Measurements from ENCODE around the gene NAA50. TPM values are rescaled to one million over a fixed set of nuclear protein-coding genes. Genes with fewer than 3 reads are reported as not detected.

Gene NAA50
- total and polyA plus RNA-seq, 8 donors: 15.1 to 159 (median 37.4) TPM

DNA sequence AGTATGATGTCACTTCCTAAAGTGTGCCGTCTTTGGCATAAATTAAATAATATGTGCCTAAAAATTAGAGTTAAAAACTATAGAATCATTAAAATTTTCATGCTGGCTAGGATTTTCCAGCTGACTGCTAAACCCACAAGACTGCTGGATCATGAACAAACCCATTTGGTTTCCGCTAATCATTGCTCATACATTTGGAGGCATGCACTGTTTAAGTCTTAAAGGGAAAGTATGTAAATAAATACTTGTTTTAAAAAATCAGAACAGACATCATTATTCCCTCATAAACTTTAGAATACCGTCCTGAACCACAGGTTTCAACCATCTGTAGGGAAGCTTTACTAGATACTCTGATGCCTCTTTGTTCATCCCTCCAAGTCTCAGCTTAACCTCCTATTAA, 27.3 kb upstream of the NAA50 start:
- intact Hi-C loops (cut with DNase I; ENCODE audit: low total_unique reads): no loop called here
- H3K4me3 ChIP-seq: no peak overlapping the region
- no peak for DNase-seq
- H3K9me3 ChIP-seq: no peaks in the 10 kb centered on the region
- 64 to 83% (median 70%) methylated on average over 3 of the region's 3 CpGs for WGBS, 5 donors
- H3K27me3 ChIP-seq: no peaks in the 10 kb centered on the region
- no peak overlapping the region for H3K27ac ChIP-seq
- TF ChIP-seq POLR2AphosphoS5 (IDR thresholded peaks at IDR 0.05) (no peak), POLR2A (IDR thresholded peaks at IDR 0.05) (no peak), EP300 (IDR thresholded peaks at IDR 0.05) (no peak)
- TF ChIP-seq, protein P1, sequence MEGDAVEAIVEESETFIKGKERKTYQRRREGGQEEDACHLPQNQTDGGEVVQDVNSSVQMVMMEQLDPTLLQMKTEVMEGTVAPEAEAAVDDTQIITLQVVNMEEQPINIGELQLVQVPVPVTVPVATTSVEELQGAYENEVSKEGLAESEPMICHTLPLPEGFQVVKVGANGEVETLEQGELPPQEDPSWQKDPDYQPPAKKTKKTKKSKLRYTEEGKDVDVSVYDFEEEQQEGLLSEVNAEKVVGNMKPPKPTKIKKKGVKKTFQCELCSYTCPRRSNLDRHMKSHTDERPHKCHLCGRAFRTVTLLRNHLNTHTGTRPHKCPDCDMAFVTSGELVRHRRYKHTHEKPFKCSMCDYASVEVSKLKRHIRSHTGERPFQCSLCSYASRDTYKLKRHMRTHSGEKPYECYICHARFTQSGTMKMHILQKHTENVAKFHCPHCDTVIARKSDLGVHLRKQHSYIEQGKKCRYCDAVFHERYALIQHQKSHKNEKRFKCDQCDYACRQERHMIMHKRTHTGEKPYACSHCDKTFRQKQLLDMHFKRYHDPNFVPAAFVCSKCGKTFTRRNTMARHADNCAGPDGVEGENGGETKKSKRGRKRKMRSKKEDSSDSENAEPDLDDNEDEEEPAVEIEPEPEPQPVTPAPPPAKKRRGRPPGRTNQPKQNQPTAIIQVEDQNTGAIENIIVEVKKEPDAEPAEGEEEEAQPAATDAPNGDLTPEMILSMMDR (IDR thresholded peaks at IDR 0.05): no peak
- H3K36me3 ChIP-seq: peaks cover 0 to 7% (median 0%) of the 10 kb centered on the region in 4 donors
- peaks cover 0 to 33% (median 12%) of the 10 kb centered on the region in 4 donors for H3K4me1 ChIP-seq

DNA sequence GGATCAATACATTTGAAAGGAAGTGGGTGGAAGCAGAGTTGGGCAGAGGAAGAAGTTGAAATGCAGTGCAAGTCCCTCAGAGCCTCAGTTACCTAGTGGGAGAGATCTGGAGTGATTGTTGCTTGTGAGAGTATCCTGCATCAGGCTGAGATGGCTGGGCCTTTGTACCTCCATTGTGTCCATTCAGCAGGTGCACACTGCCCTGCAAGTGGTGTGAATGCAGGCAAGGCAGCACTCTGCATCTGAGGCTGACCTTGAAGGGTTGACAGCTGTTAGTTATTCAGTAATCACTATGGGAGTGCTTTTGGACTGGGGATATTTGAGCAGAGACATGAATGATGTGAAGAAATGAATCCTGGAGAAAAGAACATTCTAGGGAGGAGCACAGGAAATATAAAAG, 25.9 kb upstream of the NAA50 start:
- no peak for DNase-seq

DNA sequence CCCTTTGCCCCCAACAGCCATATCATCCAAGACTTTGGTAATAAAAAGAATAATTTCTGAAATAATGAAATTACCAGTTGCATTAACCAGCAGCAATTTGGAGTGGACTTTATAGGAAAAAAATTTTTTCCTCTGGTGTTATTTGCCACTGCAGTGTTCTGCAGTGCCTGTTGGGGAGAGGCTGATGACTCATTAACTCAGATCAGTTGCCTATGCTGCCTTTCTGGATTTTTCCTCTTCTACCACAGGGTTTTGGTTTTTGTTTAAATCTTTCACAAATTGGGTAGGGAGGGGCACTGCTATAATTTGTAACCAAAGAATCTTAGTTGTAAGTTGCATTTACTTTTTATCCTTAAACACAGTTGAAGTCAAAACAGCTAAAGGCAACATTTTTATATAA, 23.5 kb upstream of the NAA50 start:
- Histone ChIP-seq H3K27ac (no peak overlapping the region), H3K36me3 (peaks cover 0 to 13% (median 0%) of the 10 kb centered on the region in 4 donors), H3K9me3 (no peaks in the 10 kb centered on the region), H3K4me3 (no peak overlapping the region), H3K4me1 (peaks cover 0 to 20% (median 4%) of the 10 kb centered on the region in 4 donors), H3K27me3 (no peaks in the 10 kb centered on the region)
- TF ChIP-seq, protein P1 (IDR thresholded peaks at IDR 0.05): no peak
- TF ChIP-seq POLR2A (IDR thresholded peaks at IDR 0.05) (no peak), EP300 (IDR thresholded peaks at IDR 0.05) (no peak), POLR2AphosphoS5 (IDR thresholded peaks at IDR 0.05) (no peak)
- intact Hi-C loops (cut with DNase I; ENCODE audit: low total_unique reads): no loop called here
- DNase-seq: peak in 1 of 2 donors; percentile 53

More for the DNA sequence above, 25.9 kb upstream of the NAA50 start:
- peaks cover 0 to 32% (median 12%) of the 10 kb centered on the region in 4 donors for H3K4me1 ChIP-seq
- H3K9me3 ChIP-seq: no peaks in the 10 kb centered on the region
- intact Hi-C loops (cut with DNase I; ENCODE audit: low total_unique reads): no loop called here
- H3K27ac ChIP-seq: no peak overlapping the region
- TF ChIP-seq POLR2A (IDR thresholded peaks at IDR 0.05) (no peak), EP300 (IDR thresholded peaks at IDR 0.05) (no peak)
- no peak overlapping the region for H3K4me3 ChIP-seq
- peaks cover 0 to 8% (median 0%) of the 10 kb centered on the region in 4 donors for H3K36me3 ChIP-seq
- H3K27me3 ChIP-seq: no peaks in the 10 kb centered on the region

DNA sequence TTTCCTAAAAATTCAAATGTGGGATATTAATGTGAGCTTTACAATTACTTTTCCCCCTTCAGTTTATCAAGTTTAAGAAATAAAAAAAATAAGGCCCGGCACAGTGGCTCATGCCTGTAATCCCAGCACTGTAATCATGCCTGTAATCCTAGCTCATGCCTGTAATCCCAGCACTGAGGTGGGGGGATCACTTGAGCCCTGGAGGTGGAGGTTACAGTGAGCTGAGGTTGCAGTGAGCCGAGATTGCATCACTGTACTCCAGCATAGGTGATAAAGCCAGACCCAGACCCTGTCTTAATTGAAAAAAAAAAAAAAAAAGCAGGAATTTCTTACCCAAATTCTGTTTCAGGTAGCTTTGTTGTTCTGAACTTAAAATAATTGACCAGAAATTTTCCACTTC, 18.6 kb upstream of the NAA50 start:
- intact Hi-C loops (cut with DNase I; ENCODE audit: low total_unique reads): no loop called here
- no peak for DNase-seq
- peaks cover 0 to 13% (median 2%) of the 10 kb centered on the region in 4 donors for H3K36me3 ChIP-seq
- TF ChIP-seq POLR2A (IDR thresholded peaks at IDR 0.05): no peak
- TF ChIP-seq EP300 (IDR thresholded peaks at IDR 0.05): no peak
- no peak for TF ChIP-seq POLR2AphosphoS5 (IDR thresholded peaks at IDR 0.05)
- TF ChIP-seq, protein P1 (IDR thresholded peaks at IDR 0.05): no peak
- peaks cover 0 to 7% (median 2%) of the 10 kb centered on the region in 4 donors for H3K4me1 ChIP-seq
- H3K4me3 ChIP-seq: no peak overlapping the region
- H3K27ac ChIP-seq: no peak overlapping the region
- H3K27me3 ChIP-seq: no peaks in the 10 kb centered on the region
- WGBS, 5 donors: 92 to 98% (median 95%) methylated on average over 2 of the region's 2 CpGs
- no peaks in the 10 kb centered on the region for H3K9me3 ChIP-seq

DNA sequence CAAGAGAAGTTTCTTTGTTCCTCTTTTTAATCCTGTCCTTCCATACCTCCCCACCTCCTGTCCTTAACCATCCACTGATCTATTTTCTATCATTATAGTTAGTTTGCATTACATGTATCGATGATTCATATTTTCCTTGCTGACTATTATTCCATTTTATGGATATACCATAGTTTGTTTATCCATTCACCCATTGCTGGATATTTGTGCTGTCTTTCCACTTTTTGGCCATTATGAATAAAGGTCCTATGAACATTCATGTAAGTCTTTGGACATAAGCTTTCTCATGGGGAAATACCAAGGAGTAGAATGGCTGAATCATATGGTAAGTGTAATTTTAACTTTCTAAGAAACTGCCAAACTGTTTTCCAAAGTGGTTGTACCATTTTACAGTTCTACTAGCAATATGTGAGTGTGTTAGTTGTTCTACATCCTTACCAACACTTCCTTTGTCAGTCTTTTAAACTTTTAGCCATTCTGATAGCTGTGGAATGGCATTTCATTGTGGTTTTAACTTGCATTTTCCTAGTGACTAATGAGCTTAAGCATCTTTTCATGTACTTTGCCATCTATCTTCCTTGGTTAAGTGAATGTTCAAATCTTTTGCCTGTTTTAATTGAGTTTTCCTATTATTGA, 12.5 kb upstream of the NAA50 start:
- H3K27ac ChIP-seq: no peak overlapping the region
- no peak overlapping the region for H3K4me3 ChIP-seq
- H3K9me3 ChIP-seq: no peaks in the 10 kb centered on the region
- 97 to 100% (median 99%) methylated on average over 1 of the region's 1 CpG for WGBS, 5 donors
- no peaks in the 10 kb centered on the region for H3K27me3 ChIP-seq
- peaks cover 0 to 4% (median 0%) of the 10 kb centered on the region in 4 donors for H3K36me3 ChIP-seq
- TF ChIP-seq EP300 (IDR thresholded peaks at IDR 0.05): no peak
- TF ChIP-seq POLR2AphosphoS5 (IDR thresholded peaks at IDR 0.05): no peak
- TF ChIP-seq, protein P1 (IDR thresholded peaks at IDR 0.05): no peak
- TF ChIP-seq POLR2A (IDR thresholded peaks at IDR 0.05): no peak
- H3K4me1 ChIP-seq: peaks cover 0 to 20% (median 7%) of the 10 kb centered on the region in 4 donors
- intact Hi-C loops (cut with DNase I; ENCODE audit: low total_unique reads): no loop called here
- no peak for DNase-seq

Data from stomach (tissue), 9 donors.